Stimulated activated CD4-positive, alpha-beta T cell treated with anti-CD3 and anti-CD28 coated beads, Interleukin-15, amount 100 ng/mL, for 24 hours (primary cell): Measurements from ENCODE around the gene NOTCH1.

Source experiments
- DNase-seq: peaks from one replicate; pipeline ENCODE4 v3.0.0-alpha.2; 2020

Gene NOTCH1

DNA sequence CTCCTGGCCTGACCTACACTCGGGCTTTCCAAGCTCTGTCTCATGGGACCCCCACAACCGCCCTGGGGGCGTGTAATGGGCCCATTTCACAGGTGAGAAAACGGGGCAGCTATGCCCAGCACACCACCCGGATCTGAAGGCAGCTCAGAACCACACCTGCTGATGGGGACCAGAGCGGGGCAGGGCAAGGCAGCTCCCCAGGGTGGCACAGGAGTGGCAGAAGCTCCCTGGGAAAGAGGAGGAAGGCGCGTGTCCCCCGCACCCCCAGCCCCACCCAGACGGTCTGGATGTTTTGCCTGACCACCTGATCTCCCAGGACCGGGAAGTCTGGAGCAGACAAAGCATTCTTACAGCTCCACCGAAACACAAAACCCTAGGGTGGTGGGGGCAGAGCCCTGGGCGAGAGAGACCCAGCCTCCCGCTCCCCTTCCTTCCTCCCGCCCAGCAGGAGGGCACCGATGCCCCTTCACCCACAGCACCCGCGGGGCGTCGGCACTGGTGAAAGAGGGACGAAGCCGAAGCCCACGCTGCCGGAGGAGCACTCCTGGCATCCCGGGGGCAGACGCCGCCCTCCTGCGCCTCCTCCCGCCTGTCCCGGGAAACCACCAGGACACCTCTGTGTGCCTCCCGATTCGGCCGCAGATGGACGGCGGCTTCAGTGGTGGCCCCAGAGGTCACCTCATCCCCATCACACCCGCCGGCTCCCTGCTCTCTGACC, 14.5 kb downstream of the NOTCH1 start:
- no peak for DNase-seq

DNA sequence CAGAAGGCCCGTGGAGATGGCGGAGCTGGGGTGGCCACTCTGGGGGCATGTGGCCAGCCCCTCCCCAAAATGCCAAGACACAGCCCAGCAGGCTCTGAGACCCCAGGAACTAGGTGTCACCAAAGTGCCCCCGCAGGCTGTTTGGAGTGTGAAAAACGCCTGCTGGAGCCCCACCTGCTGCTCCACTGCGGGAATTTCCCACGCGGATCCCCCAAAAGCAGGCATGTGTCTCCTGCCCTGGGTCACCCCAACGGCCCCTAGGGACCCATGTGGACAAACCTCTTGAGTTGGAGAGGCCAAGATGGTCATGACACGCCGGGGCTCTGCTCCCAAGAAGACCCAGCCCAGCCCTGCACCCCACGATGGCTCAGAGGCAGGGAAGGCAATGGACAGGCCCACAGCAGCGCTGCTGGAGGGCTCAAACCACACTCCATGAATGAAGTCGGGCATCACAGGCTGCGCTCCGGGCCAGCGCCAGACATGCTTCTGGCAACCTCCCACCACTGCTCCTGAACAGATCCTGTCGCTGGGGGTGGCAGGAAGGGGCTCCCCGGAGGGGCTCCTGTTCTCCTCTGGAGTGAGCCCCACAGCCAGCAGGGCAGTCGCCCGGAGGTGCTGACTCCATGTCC, 15.3 kb downstream of the NOTCH1 start:
- DNase-seq: no peak

DNA sequence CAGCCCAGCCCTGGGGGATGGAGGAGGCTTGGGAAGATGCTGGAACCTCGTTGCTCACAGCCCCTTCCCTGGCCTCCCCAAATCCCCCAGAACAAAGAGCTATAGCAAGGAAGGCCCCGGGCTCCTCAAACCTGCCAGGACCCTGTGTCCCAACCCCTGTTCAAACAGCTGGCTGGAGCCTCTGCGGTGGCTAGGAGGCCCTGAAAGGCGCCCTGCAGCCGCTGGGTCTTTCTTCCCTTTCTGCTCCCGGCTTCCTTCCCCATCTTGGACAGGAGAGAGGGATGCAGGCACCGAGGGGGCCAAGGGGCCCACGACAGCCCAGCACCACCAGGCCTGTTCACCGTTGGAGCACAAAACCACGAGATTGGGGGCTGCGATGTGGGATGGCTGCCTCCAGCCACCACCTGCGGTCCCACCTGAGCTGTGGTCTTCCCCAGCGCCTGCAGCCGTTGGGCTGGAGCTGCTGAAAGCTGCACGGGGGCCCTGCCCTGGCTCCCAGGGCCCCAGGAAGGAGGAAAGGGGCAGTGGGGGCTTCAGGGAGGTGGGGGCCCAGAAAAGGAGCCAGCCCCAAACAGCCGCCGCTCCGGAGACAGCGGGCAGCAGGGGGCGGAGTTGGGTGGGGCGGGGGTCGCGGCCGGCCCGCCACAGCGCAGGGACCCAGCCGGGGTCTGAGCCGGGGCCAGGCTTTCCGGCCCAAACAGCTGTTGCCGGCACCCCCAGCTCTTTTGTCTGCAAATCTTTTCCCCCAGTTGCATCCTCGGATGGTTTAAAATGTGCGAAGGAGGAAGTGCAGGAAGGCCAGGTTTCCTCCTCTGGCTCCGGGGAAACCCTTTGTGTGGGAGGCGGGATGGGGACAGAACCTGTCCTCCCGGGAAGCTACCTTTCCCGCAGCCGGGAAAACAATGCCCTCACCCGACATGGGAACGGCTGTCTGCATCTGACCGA, 16.1 kb downstream of the NOTCH1 start:
- DNase-seq: no peak

DNA sequence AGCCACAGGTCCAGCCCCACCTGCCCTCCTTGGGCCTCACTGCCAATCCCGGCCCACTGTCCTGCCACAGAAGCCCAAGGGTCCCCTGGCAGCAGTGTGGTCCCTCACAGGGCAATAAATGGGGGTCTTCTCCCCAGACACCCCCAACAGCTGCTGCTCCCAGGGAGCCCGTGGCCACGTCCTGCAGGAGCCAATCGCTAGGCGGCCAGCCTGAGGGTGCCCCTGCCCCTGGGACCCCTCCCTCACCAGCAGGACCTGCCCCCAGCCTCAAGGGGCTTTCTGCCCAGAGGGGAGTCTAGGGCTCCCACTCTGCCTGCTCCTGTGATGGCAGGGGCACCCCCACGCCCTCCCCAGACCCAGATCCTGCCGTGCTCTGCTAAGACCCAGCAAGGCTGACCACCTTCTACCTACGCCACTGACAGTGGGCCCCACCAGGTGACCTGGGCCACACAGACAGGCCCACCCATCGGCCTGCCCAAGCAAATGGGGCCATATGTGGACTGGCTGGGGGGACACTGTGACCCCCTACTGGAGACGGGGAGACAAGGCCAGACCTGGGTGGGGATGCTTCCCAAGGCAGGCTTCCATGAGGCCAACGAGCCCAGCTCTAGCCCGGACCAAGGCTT, 17.0 kb downstream of the NOTCH1 start:
- no peak for DNase-seq

DNA sequence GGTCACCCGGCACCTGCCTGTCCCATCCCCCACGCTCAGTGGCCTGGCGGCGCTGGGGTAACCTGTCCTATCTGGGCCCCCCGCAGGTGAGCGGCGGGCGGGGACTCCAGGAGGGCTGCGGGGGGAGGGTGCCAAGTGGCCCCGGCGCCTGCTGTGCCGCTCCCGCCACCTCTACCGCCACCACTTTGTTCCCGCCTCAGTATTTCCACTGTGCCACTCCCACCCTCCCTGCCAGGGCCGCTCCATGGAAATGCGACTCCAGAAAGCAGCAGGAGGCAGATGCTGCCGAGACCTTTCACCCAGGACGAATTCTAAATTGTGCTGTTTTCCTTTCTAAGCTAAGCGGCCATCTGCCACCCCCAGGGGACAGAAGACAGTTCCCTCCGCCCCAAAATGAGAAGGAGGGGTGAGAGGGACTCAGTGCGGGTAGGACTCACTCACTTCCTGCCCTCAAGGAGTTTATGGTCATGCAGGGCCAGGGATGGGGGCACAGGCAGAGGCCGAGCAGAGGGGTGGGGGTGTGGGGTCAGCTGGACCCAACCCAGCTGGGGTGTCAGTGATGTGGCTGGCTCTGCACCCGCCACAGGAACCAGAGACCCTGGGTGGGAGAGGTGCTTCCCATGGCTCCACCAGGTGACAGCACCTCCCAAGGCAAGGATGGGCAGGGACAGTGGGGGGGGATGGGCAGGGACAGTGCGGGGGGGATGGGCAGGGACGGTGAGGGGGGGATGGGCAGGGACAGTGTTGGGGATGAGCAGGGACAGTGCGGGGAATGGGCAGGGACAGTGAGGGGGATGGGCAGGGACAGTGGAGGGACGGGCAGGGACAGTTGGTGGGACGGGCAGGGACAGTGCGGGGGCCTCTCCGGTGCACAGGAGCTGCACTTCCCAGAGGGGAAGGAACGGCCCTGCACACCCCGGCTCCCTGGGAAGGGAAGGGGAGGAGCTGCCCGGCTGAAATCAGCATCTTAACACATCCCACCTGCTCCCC, 17.8 kb downstream of the NOTCH1 start:
- DNase-seq: no peak

DNA sequence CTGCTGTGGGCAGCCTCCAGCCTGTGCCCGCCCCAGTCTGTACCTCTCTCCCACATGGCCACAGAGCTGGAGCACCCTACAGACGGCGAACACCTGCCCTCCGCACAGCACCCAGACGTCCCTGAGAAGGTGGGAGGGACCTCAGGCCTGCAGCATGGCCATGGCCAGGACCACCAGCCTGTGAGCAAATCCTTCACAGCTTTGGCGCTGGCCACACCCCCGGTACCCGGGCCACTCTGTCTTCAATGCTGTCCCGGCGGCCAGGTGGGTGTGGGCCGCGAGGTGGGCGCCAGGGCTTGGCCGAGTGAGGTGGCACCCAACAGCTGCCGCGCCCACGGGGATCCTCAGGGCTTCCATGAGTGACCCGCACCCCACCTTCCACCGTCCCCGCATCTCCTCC, 18.7 kb downstream of the NOTCH1 start:
- no peak for DNase-seq

DNA sequence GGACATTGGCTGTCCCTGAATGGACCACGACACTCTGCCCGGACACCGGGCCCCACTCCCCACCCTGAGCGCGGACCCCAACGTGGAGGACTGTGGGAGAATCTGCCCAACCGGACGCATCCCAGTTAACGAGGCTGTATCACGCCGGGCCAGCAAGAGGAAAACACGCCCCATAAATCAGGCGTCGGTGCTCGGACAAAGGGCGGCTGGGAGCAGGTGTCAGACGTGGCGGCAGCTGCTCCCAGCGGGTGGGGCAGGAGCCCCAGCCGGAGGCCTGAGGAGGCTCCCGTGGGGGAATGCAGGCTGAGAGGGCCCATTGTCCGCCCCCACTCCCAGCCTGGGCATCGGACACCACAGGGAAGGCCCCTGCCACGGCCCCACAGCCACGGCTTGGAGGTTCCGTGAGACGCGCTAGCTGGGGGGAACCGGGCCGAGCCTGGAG, 19.2 kb downstream of the NOTCH1 start:
- no peak for DNase-seq

DNA sequence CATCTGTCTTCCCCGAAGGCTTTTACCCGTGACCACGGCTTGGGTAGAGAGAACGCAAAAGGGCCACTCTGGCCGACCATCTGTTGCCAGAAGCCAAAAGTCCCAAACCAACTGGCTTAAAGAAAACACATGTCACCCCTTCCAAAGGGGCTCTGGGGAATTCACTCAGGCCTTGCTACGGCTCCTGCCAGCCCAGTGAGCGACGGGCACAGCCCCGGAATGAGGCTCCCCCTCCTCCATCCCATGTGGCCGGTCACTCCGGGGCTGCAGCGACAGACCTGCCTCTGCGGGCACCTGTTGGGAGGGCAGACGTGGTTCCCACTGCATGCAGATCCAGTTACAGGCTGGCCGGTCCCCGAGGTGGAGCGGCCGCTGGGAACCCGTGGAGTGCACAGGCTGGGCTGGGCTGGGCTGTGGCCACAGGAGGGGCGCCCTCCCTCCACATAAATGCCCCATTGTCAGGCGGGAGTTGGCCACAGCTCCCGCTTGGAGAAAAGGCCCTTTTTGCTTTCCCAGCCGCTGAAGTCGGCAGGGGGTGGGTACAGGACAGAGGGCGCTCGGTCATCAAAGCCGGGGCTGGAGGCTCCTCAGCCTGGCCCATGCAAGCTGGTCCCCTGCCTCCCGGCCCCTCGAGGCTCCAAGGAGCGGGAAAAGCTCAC, 19.9 kb downstream of the NOTCH1 start:
- DNase-seq: no peak

DNA sequence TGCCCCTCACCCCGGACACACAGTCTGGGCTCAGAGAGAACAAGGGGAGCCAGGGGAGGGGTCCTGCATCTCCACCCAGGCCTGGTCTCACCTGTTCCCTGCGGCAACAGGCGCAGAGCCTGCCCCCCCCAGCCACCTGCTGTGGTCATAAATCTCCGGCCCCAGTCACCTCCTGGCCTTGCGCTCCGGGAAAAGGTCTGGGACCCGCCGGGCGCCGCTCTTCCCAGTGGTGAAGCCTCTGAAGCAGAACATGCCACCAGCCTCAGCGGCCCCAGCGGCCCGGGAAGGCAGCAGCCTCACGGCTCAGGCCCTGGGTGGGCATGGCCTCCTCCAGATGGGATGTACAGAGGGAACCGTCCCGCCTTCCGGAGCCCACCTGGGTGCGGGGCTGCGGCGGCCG, 20.6 kb downstream of the NOTCH1 start:
- DNase-seq: no peak

DNA sequence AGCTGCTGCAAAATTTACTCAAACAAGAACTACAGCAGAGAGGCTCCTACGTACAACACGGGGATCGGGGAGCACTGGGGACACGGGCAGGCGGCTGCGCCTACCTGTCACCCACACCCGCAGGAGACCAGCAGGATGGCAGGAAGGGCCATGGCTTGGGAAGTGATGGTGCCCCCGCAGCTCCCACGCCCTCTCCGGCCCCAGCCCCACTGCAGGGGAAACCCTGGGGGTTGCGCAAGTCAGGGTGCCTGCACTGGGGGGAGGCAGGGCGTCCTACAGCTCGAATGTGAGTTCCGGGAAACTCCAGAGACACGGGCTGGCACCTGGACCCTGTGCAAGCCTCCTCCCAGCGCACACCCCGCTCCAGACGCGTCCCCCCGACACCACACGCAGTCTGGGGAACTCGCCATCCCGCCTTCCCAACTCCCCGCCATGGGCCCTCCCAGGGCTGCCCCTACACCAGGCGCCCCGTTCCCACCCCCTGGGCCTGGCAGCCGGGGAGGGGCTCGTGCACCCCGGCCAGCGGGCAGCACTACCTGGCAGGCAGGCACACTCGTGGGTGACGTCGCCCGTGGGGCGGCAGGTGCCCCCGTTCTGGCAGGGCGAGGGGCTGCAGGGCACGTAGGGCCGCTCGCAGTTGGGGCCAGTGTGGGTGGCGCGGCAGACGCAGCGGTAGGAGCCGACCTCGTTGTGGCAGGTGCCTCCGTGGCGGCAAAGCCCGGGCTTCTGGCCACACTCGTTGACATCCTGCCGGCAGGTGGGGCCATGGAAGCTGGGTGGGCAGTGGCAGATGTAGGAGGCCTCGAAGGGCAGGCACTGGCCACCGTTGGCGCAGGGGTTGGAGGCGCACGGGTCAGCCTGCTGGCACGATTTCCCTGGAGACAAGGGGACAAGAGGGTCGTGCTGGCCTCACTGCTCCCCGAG, 23.3 kb downstream of the NOTCH1 start:
- no peak for DNase-seq

DNA sequence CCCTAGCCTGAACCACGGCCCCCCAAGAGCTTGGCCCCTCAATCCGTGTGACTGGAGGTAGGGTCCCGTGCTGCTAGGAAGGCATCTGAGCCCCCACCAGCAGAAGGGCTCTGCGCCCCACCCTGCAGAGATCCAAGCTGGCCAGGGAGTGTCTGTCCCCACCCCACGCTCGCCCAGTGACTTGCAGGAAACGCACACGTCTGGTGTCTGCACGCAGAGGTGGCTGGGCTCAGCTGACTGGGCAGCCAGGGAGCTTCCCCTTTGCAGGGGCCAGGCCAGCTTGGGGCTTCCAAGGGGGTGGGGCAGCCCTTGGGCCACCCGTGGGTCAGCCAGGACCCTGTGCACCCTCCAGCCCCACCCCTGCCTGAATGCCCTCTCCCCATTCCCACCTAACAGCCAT, 24.3 kb downstream of the NOTCH1 start:
- DNase-seq: no peak

DNA sequence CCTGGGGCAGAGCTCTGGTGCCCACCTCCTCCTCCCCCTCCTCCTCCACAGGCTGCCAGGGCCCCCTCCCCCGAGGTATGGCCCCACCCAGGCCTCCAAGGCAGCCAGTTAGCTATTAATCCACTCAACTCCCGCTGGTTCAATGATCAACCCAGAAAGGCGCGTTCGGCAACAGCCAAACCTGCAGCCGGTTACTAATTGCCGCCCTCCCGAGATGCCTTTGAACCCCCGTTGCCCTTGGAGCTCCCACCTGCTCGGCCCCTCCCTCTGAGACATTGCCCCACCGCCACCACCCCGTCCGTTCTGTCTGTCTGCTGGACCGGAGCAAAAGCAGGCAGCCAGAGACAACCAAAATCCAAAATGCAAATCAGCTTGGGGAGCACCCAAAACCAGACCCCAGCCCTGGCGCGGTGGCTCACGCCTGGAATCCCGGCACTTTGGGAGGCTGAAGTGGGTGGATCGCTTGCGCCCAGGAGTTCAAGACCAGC, 25.8 kb downstream of the NOTCH1 start:
- DNase-seq: no peak

DNA sequence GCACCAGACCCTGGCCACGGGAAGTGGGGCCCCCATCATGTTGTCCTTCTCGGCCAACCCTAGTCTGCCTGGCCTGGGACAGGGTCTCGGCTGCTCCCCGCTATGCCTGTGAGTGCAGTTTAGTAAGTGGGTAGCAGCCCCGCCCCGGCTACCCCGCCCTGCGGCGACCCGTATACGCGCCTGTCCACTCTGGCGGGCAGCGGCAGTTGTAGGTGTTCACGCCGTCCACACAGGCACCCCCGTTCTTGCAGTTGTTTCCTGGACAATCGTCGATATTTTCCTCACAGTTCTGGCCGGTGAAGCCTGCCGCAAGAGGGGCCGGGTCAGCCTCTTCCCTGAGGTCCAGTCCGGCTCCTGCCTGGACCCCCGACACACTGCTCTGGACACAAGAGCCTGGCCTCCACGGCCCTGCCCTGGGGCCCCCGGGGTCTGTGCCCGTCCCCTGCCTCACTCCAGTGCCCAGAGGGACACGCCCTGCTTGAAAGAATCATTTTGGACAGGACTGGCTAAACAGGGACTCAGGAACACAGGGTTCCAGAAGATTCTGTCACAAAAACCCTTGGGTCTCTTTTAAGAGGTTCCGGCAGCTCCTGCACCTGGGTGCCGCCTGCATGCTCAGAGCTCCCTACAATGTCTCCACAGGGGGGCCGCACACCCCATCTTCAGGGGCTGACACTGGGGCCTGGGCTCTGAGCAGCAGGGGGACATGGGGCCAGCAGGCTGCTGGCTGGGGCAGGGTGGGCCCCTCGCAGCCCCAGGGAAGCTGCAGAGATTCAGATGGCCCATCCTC, 26.4 kb downstream of the NOTCH1 start:
- no peak for DNase-seq

DNA sequence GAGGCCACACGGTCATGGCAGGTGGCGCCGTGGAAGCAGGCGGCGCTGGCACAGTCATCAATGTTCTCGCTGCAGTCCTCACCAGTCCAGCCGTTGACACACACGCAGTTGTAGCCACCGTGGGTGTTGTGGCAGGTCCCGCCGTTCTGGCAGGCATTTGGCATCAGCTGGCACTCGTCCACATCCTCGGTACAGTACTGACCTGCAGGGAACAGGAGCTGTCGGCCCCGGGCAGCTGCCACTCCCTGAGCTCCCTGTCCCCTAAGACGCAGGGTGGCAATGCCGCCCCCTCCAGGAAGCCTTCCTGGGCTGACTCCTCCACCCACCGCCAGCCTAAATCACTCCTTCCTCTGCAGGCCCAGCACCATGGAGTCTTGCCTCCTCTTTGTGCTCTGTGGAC, 27.2 kb downstream of the NOTCH1 start:
- DNase-seq: no peak

DNA sequence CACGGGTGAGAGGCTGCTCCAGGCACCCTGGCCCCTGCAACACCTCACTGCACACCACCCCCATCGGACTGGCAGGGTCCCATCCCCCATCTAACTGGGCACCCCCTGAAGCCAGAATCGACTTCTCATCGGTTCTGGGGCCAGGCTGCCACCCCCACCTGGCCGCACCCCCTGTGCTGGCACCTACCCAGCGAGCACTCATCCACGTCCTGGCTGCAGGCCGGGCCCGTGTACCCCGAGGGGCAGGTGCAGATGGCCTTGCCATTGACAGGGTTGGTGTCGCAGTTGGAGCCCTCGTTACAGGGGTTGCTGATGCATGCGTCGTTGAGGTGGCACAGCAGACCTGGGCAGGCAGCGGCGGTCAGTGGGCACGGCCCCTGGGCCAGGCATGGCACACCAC, 27.9 kb downstream of the NOTCH1 start:
- no peak for DNase-seq

DNA sequence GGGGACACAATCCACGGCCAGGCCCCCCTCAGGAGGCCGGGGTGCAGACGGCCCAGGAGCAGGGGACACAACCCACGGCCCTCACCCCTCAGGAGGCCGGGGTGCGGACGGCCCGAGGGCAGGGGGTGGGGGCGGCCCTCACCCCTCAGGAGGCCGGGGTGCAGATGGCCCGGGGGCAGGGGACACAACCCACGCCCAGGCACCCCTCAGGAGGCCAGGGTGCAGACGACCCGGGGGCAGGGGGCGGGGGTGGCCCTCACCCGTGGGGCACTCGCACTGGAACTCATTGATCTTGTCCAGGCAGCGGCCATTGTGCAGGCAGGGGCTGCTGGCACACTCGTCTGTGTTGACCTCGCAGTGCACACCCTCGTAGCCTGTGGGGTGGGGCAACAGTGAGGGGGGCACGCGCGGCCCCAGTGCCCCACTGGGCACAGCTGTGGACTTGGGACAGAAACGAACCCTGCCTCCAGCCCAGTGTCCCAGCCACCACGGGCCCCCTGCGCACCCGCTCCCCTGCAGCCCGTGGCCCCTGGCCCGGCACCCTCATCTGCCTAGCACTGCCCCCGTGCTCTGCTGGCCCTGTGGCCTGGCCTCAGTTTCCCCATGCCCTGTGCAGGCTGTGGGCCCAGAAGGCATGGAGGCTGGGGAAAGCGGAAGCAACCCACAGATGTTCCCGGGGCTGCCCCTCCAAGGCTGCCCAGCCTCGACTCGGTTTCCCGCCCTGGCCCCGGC, 28.7 kb downstream of the NOTCH1 start:
- no peak for DNase-seq

DNA sequence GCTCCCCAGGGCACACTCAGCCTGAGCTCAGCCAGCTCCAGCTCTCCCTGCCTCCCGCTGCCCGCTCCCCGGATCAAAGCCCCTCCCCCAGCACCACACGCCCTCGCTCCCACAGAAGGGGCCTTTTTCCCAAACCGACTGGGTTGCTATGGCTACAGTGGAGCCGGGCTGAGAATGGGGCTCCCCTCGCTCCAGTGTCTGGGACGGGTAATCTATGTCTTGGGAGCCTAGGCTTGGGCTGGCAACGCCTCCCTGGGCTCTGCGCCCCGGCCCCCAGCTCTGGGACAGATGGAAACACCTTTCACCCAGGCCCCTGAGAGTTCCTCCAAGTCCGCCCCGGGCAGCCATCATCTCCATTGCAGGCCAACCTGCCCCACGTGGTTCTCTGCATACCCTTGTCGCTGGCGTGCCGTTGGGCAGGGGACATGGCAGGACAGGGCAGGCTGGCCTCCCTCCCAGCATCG, 29.6 kb downstream of the NOTCH1 start:
- DNase-seq: no peak

DNA sequence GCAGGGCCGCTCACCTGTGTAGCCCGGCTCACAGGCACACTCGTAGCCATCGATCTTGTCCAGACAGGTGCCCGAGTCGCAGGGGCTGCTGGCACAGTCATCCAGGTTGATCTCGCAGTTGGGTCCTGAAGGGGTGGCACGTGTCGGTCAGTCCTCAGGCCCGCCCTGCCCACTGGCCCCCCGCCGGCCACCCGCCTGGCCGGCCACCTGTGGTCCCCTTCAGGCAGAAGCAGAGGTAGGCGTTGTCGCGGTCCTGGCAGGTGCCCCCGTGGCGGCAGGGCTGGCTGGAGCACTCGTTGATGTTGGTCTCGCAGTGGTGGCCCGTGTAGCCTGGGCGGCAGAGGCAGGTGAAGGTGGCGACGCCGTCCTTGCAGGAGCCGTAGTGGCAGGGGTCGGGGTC, 30.6 kb downstream of the NOTCH1 start:
- no peak for DNase-seq
